ENCODE measurements around the gene KPNB1.

GRCh38 chr17:47731396-47731795 lies 81.7 kb downstream of the KPNB1 start:
- TF ChIP-seq EZH2 (IDR thresholded peaks at IDR 0.05; ENCODE audit: insufficient read depth, poor library complexity, severe bottlenecking) (no peak), EZH2phosphoT487 (IDR thresholded peaks at IDR 0.05; ENCODE audit: insufficient read depth, low read depth) (no peak)
